Hematopoietic multipotent progenitor cell (in vitro differentiated cells): ENCODE measurements around the gene GNS. TPM values are rescaled to one million over a fixed set of nuclear protein-coding genes. Genes with fewer than 3 reads are reported as not detected.

ENCODE experiments used
- DNase-seq, 3 donors: peaks; one replicate each; pipeline ENCODE4 v3.0.0-alpha.2; 2011 to 2015; ENCODE audit warnings: low read depth in 2 of 3, low spot score in 2 of 3
- total RNA-seq: library from RNA; depleted of rRNA; stranded (reverse); fragments of >200 nt; gene quantifications from one replicate; pipeline ENCODE4 v1.2.3, GENCODE V29; 2012

The GNS gene
- total RNA-seq, 1 donor = 33.1 TPM

DNA sequence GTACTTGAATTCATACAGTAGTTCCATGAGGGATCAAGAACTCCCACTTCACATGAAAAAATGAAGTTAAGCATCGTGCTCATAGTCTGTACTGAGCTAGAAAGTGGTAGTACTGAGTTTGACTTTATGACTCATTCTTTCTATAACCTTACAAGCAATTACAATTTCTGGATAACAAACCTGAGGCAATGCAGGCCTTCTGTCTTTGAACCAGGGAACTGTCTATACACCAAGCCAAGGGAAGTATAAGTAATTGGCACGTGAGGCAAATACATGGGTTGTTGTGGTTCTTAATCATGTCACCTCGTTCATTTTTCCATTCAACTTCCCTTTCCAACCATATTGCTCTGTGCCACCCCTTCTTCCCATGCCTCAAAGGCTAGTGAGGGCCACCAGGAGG is 16.8 kb downstream of the GNS start:
- no peak for DNase-seq

DNA sequence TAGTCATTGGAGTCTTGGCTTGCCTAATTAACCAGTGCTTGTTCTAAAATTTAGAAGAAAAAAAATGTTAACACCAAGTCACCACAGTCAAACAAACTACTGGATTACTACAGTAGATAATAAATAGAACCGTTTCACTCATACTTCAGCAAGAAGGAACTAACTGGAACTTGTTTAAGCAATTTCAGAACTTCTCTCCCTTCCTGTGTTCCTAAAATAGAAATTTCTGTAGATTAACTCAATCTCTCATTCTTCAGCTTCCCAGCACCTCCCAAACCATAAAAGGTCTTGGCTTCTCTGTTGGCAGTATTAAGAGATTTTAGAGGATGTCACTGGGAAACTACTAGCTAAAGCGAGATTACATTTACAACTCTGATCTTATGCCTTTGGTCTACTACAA is 18.6 kb downstream of the GNS start:
- DNase-seq = no peak

DNA sequence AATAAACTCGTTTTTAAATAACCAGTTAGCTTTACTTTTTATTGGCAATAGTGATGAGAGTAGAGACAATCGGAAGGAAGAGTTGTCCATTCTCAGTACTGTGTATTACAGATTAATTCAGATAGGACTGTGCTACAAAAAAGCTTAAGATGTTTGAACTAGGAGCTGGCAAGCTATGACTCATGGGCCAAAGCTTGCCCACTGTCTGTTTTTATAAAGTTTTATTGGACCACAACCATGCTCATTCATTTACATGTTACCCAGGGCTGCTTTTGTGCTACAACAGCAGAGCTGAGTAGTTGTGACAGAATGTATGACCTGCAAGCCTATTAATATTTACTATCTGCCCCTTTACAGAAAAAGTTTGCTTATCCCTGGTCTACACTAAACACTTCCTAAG is 19.4 kb downstream of the GNS start:
- DNase-seq = no peak

DNA sequence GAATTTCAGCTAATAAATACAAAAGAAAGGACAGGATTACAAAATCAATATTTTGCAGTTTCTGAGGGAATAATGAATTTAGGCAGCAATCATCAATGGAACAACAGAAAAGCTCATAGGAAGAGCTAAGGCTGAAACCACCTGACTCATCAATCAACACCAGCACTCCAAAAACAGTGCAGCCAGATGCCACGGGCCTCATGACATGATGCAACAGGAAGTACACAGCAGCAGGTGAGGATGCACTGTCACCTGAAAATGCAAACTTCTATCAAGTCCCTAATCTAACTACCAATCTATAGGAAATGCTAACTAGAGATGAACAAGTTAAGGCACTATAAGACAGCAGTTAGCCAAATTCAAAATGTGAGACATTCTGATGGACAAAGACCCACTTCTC is 21.7 kb downstream of the GNS start:
- no peak for DNase-seq

DNA sequence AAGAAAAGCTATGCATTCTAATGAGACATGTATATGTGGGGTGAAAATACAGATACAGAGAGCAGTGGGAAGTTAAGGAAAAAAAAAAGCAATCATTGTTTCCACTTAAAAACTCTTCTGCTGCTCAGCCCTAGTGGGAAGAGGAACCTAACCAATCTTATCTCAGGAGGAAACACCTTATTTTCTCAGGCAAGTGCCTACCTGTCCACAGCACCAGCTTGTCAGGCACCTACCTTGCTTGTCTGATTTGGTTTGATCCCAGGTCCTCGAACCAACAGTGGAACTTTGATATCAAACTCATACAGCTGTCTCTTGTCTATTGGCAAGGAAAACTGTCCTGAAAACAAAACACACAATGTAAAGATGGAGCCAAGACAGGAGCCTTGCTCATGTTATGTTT is 22.4 kb downstream of the GNS start:
- no peak for DNase-seq

DNA sequence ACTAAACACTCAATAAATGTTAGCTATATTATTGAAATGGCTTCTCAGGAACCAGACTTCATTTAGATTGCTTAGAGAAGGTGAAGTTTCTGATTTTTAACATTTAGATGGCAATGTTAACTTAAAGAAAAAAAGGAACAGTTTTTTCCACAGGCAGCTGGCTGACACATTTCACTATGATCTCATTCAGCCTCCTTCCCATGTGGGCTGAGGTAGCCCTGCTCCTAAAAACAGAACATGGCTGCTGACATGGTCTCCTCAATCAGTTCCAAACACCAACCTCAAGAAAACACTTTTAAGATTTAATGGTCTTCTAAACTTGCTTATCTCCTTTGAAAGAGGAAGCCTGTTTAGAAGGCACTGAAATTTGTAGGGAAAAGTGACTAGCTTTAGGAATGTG is 23.8 kb downstream of the GNS start:
- no peak for DNase-seq

DNA sequence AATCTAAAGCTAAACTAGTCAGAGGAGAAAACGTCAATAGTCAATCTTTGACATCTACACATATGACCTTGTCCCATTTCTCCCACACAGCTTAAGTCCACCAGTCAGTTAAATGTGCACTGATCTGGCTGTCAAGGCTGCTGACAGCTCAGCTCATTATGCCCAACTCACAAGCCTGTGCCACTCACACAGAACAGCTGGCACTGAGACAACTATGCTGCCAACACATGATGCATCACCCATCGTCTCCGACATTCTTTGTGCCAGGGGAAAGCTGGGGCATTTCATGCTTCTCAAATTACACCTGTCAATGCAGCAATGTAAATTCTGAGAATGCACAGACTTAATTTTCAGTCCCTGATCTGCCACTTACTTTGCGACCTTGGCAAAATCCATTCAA is 25.3 kb downstream of the GNS start:
- no peak for DNase-seq

DNA sequence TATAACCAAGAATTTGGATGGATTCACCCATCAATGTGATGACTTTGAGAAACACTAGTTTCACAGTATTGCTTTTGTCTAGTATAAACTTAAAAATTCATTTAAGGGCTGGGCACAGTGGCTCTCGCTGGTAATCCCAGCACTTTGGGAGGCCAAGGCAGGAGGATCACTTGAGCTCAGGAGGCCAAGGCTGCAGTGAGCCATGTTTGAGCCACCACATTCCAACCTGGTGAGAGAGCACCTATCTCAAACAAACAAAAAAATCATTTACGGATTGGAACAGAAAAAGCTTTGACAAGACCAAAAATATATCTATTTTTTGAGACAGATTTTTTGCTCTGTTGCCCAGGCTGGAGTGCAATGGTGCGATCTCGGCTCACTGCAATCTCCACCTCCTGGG is 27.5 kb downstream of the GNS start:
- no peak for DNase-seq

DNA sequence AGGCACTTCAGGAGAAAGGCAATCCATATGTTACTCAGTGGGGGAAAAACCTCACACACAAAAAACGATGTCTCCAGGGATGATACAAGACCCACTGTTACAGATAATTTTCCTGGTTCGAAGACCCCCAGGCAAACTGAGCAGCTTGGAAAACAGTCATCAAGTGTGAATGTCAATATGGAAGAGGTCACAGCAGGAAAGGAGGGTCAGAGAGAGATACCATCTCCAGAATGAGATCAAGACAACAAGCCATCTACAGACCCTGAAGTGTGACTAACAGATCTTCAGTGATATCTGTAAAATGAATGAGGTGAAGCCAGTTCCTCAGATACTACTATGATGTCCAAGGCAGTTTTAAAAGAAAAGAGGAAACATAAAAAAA is 28.6 kb downstream of the GNS start:
- DNase-seq = peak in 2 of 3 donors; percentile 5 to 6

DNA sequence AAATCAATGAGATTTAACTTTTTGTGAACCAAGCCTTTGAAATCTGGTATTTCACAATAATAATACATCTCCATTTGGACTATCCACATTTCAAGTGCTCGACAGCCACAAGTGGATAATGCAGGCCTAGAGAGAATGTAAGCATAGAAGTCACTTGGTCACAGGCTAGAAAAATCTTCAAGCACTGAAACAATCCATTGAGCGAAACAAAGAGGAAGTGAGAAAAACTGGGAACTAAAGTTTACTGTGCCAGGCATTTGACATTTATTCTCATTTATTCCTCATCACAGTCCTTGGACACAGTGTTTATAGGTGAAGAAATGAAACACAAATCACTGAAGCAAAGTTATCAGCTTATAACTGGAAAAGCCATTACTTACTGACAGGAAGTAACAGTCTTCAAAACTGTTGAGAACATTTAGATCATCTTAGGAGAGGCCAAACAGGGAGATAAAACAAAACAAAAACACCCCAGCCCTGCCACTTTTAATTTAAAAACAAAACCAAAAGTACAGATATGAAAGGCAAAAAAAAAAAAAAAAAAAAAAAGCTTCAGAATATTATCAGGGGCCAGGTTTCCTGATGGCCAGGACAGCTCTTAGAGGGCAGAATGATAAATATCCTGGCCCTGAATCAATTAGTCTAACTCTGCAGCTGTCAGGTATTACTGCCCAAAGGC is 29.2 kb downstream of the GNS start:
- peak in 2 of 3 donors; percentile 19 to 47 for DNase-seq

DNA sequence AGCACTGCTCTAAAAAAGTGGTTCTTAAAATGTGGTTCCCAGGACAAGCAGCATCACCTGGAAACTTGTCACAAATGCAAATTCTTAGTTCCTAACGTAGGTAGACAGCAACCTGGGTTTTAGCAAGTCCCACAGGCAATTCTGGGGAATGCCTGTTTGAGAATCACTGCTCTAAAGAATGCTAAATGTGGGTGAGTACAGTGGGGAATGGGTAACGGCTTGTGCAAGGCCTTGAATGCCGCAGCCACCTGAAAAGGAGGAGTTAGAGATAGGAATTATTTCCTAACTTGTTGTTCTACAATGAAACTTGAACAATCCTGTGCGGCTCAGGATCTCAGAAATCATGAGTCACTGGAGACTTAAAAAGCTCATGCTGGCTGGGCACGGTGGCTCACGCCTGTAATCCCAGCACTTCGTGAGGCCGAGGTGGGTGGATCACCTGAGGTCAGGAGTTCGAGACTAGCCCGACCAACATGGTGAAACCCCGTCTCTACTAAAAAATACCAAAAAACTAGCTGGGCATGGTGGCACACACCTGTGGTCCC is 34.9 kb downstream of the GNS start:
- DNase-seq = no peak

DNA sequence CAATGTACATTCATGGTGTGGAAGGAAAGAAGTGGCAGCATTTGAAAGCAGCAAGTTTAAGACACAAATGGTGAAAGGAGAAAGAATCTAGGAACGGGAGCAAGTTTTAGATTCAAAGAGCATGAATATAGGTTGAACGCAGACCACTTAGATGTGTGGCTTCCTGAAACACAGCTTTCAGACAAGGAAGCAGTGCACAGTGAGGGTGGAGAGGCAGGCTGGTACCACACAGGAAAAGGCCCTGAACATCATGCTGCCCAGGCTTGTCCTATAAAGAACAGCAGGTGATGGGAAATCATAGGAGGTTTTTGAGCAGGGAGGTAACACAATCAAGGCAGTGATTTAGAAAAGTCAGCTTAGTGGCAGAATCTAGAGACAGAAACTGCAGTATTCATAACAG is 35.6 kb downstream of the GNS start:
- no peak for DNase-seq

DNA sequence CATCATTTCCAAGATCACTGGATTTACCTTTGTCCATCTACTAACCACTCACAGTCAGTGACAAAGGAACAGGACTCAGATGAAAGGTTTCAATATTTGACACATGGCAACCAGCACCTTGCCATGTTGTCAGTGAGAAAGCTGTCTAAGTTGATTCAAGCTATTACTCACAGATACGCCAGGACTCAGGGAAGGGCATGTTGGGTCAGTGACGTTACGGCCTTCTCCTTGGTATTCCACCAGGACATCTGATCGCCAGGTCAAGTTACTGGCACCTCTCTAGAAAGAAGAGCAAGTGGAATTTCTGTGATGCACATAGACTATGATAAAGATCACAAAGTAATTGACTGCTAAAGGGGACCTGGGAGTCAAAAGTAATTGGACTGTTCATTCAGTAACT is 36.4 kb downstream of the GNS start:
- no peak for DNase-seq

DNA sequence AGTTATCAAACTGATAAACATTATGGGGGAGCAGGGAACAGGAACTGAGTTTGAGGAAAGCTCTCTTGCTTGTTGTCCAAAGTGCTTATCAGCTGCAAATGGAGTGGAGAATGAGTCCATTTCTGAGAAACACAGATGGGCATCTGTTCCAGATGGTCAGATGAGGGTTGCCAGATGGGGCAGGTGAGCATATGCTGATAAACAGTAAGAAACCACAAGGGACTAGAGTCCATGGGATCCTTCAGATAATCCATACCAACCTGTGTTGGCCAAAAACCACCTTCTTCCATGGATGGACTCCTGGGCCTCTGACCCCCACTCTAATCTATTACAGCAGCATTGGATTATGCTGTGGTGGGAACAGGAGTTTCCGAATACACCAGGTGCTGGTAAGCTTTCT is 38.3 kb downstream of the GNS start:
- DNase-seq = no peak

DNA sequence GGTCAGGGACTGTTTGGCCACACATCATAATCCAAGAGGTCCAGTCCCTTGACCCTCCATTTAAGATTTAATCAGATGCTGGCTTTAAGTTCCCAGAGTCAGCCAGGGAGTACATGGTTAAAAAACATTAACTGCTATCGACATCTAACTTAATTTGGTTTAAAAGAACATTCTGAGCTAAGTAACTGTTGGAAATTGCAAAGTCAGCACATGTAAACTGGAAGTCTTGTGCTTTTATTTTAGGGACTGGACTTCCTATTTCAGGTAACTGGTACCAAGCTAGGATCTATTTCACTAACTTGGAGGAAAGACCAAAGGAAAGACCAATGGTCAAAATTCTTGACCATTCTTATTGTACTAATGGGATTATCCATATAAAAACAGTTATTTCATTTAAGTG is 40.6 kb downstream of the GNS start:
- DNase-seq = no peak

DNA sequence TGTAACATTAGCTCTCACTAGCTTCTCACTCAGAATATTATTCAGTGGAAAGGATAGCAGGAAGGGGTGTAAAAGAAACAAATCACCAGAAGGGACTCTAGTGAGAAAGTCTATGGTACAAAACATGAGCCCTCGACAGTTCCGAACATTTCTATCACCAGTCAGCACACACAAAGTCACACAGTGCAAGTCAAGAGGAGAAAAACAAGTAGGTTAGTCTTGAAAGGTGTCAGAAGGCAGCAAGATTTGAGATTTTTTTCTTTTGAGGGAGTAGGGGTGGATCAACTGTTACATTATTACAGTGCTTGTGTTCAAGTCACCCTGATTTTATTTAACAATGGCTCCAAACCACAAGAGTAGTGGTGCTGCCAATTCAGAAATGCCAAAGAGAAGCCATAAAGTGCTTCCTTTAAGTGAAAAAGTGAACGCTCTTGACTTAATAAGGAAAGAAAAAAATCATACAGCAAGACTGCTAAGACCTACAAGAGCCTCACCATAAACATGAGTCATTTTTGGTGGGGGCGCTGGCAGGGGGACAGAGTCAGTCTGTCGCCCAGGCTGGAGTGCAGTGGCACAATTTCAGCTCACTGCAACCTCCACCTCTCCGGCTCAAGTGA is 42.3 kb downstream of the GNS start:
- no peak for DNase-seq

DNA sequence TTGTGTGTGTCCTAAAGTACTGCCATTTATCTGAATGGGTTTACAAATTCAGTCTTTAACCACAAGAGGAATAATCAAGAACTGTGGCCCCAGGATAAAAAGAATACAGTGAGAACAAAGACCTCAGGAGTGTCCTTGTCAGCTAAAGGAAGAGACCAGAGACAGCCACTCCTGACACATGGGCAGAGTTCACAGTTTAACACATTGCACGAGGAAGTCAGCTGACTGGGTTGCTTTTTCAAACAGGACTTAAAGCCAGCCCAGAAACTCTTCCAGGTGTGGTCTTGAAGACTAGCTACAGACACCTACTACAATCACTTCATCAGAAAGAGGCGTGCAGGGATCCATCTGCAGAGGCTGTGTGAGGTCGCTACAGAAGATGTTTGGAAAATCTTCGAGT is 42.8 kb downstream of the GNS start:
- DNase-seq = no peak

DNA sequence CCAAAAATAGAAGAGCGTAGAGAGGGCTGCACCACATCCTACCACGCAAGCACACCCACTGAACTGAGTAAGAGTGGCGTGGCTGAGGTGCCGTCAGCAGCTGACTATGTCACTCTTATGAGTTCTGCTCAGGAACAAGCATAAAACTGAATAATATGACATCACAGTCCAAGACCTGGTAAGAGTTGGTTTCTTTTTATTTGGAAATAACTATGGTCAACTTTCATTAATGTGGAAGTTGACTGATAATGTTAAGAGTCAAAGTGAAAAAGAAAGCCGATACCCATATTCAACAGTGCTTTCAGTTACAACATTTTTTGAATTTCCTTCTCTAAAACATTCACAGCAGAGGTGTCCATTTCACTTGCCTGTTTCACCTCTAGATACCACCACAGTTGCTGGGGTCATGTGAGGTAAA is 44.6 kb downstream of the GNS start:
- no peak for DNase-seq

DNA sequence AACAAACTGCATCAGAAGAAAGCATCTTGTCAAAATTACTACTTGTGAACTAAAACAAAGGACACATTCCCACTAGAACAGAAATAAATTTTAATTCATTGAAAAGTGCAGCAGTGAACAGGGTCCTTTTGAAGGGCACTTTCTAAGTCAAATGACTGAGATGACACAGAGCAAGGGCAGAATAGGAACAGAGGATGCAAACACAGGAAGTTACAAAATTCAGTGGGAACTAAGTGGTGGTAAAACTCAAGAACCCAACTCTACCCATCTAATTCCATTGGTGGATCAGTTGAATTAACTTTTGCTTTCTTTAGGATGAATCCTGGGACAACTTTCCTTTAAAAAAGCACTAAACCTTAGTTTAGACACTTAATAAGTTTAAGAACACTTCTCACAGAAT is 45.8 kb downstream of the GNS start:
- no peak for DNase-seq

DNA sequence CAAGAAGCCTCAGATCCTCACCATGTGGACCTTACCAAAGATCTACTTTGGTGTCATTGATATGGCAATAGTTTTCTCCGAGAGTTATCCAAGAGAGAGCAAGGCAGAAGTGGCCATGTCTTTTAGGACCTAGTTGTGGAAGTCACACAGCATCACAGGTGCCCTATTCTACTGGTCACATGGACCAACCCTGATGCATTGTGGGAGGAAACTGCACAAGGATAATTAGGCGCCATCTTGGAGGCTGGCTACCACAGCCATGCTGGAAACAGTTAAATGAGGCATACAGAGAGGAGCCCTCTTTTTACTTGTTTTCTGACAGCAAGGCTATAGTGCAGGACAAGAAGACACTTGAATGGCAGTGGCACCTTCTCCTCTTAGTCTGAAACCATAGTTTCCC is 49.8 kb downstream of the GNS start:
- no peak for DNase-seq

DNA sequence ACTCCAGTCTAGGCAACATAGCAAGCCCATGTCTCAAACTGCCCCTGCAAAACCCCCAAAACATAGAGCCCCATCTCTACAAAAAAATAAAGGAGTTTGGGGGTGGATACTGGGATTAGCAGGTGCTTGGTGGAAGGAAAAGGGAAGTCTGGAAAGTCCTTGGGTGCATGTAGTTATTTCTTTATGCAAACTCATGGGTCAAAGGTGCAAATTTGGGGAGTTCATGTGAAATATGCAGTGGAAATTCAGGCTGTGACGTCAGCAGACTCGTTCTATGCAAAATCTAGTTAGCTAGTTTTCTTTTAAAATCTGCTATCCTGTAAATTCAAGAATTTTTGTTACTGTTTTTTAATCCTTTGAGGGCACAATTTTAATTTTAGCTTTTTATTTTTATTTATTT is 51.3 kb downstream of the GNS start:
- no peak for DNase-seq

DNA sequence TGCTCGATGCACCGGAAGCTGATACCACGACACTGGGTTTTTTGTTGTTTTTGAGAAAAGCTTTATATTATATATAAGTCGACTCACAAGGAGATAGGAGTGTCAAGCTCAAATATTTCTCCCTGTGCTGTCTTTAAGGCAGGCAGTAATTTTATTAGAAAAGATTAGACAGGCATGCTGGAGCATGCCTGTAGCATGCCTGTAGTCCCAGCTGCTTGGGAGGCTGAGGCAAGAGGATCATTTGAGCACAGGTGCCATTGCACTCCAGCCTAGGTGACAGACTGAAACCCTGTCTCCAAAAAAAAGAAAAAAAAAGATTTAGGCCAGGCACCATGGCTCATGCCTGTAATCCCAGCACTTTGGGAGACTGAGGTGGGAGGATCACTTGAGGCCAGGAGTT is 51.8 kb downstream of the GNS start:
- DNase-seq = no peak

DNA sequence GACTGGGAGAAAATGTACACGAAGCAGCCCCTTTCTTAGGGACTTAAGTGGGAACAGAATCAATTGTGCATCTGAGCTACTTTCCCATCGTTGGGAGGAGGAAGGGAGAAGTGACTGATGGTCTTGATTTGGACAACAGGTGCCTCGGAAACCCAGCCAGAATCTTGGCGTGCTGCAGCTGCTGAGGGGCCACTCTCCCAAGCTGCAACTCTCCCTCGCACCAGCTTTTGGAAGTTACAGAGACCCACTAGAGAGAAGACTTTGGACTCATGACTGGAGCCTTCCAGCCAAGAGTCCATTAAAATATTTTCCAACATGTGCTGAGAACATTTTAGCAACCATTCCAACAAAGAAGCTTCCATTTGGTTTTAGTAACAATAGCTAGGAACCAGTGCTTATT is 52.3 kb downstream of the GNS start:
- no peak for DNase-seq
